ENCODE results near the gene FURIN. TPM values are rescaled to one million over a fixed set of nuclear protein-coding genes. Genes with fewer than 3 reads are reported as not detected.
"Not testable (repeated sequence)": the region's sequence is repeated elsewhere in the genome, so short reads cannot be mapped to it uniquely, and the experiment has no call there.

The FURIN gene
- polyA plus RNA-seq, 1 donor: 36.5 TPM

- no peak for DNase-seq
Observed at GRCh38 chr15:90840157-90840855, 28.1 kb upstream of the FURIN start.

DNA sequence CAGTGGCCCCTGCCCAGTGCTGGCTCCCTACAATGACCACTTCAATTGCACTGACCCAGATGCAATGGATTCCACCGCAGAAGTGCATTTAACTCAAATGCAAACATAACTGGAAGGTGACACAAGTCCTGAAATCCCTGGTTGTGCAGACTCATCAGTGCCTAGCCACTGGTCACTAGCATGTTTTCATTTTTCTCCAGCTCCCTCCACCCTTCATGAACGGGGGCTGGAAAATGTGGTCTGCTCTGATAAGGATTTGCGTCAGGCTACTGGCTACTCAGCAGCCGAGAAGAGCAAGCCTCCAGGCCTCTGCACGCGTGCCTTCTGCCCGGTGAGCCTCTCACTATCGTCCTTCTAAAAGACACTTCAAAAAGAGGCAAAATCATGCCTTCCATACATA is 27.4 kb upstream of the FURIN start:
- DNase-seq: no peak

DNA sequence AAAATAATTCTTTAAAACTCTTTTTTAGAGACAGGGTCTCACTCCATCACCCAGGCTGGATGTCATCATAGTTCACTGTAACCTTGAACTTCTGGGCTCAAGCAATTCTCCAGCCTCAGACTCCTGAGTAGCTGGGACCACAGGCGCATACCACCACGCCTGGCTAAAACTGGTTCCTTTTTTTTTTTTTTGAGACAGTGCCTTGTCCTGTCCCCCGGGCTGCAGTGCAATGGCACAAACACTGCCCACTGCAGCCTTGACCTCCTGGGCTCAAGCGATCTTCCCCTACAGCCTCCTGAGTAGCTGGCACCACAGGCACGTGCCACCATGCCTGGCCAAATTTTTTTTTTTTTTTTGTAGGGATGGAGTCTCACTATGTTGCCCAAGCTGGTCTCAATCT is 23.7 kb upstream of the FURIN start:
- no peak for DNase-seq

DNA sequence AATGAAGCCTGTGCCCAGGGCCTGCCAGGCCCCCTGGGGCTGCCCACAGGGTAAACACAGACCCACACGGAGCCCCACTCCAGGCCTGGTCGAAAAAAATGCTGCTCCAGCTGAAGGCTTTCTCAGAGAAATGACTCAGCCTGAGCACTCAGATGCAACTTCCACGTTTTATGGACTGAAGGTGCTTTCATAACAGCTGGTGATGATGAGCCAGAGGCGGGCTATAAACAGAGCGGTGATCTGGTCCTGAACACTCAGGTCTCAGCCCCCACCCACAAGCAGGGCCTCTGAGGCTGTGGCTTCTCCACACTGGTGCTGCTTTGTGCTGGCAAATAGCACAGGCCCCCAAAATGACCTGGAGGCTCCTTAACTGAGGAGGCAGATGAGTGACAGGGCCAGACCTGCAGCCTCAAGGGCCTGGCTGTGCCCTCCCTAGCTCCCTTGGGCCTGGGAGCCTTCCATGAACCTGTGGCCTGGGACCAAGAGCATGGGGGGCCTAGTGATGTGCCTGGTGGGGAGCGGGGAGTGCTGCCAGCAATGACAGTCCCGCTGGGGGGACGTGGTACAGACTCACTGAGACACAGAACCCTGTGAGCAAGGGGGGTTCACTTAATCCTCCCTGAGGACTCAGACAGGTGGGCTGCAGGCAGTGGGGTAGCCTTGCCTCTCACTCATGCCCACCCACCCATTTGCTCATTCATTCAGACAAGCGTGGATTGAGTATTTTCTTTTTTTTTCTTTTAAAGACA is 23.0 kb upstream of the FURIN start:
- DNase-seq: no peak

GRCh38 chr15:90849424-90849823 is 19.0 kb upstream of the FURIN start:
- not testable (repeated sequence) for DNase-seq

DNA sequence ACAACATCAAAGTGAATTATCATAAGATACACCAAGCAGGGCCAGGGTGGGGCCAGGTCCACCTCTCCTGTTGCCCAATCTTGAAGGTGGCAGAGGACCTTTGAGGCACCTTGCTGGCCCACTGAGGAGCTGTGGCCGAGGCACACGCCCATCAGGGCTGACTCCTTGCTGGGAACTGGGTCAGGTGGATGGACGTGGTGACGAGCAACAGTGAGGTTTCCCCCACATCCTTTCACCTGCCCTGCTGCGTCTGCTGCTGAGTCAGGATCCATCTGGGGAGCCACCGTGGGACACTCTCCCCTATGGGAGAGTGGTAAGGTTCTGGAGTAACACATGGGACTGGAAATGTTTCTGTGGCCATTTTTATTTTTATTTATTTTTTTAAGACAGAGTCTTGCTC is 17.3 kb upstream of the FURIN start:
- no peak for DNase-seq

DNA sequence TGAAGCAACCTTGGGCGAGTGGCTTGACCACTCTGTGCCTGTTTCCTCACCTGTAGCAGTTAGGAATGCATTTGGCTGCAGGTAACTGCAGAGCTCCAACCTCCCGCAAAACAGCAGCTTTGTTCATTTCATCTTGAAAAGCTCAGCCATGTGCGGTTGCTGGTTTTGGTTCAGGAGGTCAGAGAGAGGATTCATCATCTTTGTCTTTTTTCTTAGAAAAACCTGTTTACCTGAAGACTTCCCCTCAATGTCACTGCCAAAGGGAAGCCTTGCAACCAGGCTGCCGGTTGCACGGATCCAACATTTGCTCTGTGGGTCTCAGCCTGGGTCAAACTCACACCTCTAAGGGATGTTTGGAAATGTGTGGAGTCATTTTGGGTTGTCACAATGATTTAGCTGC is 16.4 kb upstream of the FURIN start:
- no peak for DNase-seq

DNA sequence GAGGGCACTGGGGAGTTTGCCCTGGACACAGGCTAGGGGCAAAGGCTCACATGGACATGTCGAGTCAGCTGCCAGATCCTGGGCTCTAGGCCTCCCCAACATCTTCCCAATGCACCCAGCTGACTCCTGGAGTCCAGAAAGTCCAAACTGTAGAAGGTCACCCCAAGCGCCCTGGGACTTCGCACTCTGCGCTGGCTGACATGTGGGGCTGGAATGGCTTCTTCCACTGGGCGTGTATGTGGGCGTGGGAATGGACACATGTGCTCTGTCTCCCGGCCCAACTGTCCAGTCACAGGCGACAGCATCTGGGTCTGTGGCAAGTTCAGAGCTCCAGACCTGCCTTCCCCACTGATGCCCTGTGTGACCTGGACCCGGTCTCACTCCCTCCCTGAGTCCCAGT is 13.2 kb upstream of the FURIN start:
- DNase-seq: no peak

- DNase-seq: no peak
Observed at GRCh38 chr15:90857337-90857736, 11.1 kb upstream of the FURIN start.

GRCh38 chr15:90857883-90858443 is 10.4 kb upstream of the FURIN start:
- no peak for DNase-seq

GRCh38 chr15:90859234-90860131 is 8.9 kb upstream of the FURIN start:
- no peak for DNase-seq

- no peak for DNase-seq
Observed at GRCh38 chr15:90860450-90860849, 7.9 kb upstream of the FURIN start.

GRCh38 chr15:90860942-90861675 is 7.3 kb upstream of the FURIN start:
- DNase-seq: no peak

DNA sequence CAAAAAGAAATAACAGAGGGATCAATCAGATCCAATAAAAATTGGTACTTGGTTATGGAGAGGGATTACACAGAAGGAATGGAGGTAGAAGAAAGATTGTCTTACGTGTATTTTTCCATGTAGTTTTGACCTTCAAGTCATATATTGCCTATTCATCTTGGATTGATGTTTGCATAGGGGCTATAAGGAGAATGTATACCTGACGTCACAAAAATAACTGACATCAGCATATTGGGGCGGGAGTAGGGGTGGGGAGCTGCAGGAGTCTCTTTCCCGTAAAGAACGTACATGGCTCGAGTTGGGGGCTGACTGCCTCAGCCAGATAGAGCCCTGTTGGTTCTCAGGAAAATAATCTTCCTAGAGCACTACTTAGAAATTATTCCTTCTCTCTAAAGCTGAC is 5.9 kb upstream of the FURIN start:
- DNase-seq: no peak

GRCh38 chr15:90862964-90863778 is 5.2 kb upstream of the FURIN start:
- DNase-seq: no peak

- no peak for DNase-seq
Observed at GRCh38 chr15:90863987-90864386, 4.4 kb upstream of the FURIN start.

DNA sequence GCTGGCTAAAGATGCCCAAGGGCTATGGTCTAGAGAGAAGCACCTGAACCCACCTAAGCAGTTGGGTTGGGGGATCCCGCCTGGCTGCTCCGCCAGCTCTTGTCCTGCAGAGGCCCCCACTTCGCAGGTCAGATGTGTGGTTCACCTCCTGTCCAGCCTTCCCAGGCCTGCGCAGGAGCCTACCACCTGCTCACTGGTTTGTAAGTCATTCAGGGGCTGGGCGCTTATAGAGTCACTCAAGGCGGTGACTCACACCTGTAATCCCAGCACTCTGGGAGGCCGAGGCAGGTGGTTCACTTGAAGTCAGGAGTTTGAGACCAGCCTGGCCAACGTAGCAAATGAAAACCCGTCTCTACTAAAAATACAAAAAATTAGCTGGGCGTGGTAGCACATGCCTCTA is 3.9 kb upstream of the FURIN start:
- DNase-seq: no peak

DNA sequence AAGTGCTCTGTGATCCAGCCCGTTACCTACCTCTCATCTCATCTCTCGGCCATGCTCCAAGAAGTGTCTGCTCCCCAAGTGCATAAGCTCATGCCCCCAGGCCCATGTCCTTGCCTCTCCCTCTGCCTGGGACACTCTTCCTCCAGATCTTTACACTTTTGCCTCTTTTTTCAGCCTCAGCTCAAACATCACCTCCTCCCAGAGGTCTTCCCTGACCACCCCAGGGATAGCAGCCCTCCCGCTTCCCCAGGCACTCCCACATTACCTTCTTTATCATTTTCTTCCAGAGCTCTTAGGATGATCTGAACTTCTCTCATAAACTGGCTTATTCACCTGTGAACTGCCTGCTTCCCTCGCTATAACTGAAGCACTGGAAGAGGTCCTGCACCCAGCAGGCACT is 2.7 kb upstream of the FURIN start:
- DNase-seq: no peak

DNA sequence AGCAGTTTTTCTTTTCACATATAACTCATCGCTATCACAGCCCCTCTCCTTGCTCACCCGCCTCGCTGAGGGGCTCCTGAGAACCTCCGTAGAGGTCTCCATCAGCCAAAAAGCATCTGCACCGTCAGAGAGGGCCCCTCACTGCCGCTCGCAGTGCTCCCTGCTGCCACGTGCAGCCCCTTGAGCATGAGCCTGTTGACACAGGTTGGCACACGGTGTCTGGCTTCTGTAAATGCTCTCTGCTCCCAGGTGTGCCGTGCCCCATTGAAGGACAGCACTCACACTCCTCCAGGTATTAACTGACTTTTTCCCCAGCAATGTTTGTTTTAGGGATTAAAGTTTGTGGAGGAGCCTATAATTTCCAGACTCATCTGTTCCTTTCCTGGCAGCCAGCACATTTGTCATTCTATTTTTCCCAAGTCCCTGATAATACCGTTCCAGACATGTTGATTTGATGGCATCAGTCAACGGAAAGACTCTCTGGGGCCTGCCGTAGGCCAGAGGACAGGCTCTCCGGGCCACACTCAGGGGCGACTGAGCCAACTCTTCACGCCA is 2.1 kb upstream of the FURIN start:
- no peak for DNase-seq

GRCh38 chr15:90866800-90867199 is 1.6 kb upstream of the FURIN start:
- DNase-seq: no peak

GRCh38 chr15:90869140-90869541 is 753 bp downstream of the FURIN start:
- DNase-seq: no peak
